CD14-positive monocyte (primary cell): Measurements from ENCODE around the gene PDE4B. TPM values are rescaled to one million over a fixed set of nuclear protein-coding genes. Genes with fewer than 3 reads are reported as not detected.
A peak's percentile ranks its signal among the peaks of the same experiment; 100 is the strongest.

Experiments
- DNase-seq, 3 donors: peaks; one replicate each; pipeline ENCODE4 v3.0.0-alpha.2; 2011 to 2022
- H2AFZ ChIP-seq: 2 replicates; pipeline ENCODE4 v1.6.0; 2012; ENCODE audit warnings: mild to moderate bottlenecking, low read depth, low read length, inconsistent platforms; ENCODE audit not compliant: insufficient read depth, poor library complexity, severe bottlenecking
- H3K27ac ChIP-seq, 2 donors: 1 replicate in 1 of 2; 2 replicates in 1 of 2; pipeline ENCODE4 v1.5.1; 2012 to 2013; ENCODE audit warnings: low read length in 2 of 2, control low read depth in 1 of 2, inconsistent platforms in 1 of 2, low read depth in 1 of 2, mild to moderate bottlenecking in 1 of 2
- H3K27me3 ChIP-seq, 2 donors: one replicate each; pipeline versions ENCODE4 v1.6.0 to v1.6.1; 2011 to 2013; ENCODE audit warnings: low read length in 2 of 2; ENCODE audit not compliant: control insufficient read depth in 2 of 2, insufficient read depth in 2 of 2
- H3K36me3 ChIP-seq, 2 donors: replicated peaks in 1 of 2; 1 replicate in 1 of 2; 2 replicates in 1 of 2; pipeline versions ENCODE4 v1.5.1 to v1.6.1; 2012 to 2013; ENCODE audit warnings: low read length in 2 of 2, control low read depth in 1 of 2, inconsistent platforms in 1 of 2, mild to moderate bottlenecking in 1 of 2; ENCODE audit not compliant: insufficient read depth in 2 of 2, control insufficient read depth in 1 of 2
- H3K4me1 ChIP-seq, 2 donors: 1 replicate in 1 of 2; 2 replicates in 1 of 2; pipeline versions ENCODE4 v1.5.1 to v1.6.1; 2012 to 2013; ENCODE audit warnings: low read length in 2 of 2, control low read depth in 1 of 2, inconsistent platforms in 1 of 2, mild to moderate bottlenecking in 1 of 2, moderate library complexity in 1 of 2; ENCODE audit not compliant: insufficient read depth in 2 of 2, control insufficient read depth in 1 of 2
- H3K4me2 ChIP-seq: replicated peaks from 2 replicates; pipeline ENCODE3; 2012; ENCODE audit warnings: low read length, moderate library complexity, mild to moderate bottlenecking; ENCODE audit not compliant: poor library complexity, severe bottlenecking; ENCODE audit errors: extremely low read depth
- H3K4me3 ChIP-seq, 3 experiments: fragments of 200-600 bp in 1 of 3; sonication (generic) in 1 of 3; replicated peaks in 1 of 3; 1 replicate in 2 of 3; 2 replicates in 1 of 3; pipeline ENCODE4 v1.5.1; 2011 to 2013; ENCODE audit warnings: low read length in 3 of 3, mild to moderate bottlenecking in 3 of 3, control low read depth in 2 of 3, low read depth in 2 of 3, inconsistent platforms in 1 of 3, moderate library complexity in 1 of 3
- H3K79me2 ChIP-seq: 2 replicates; pipeline ENCODE4 v1.6.0; 2012; ENCODE audit warnings: mild to moderate bottlenecking, control low read depth, inconsistent platforms, low read length, moderate library complexity; ENCODE audit not compliant: insufficient read depth
- H3K9ac ChIP-seq: 2 replicates; pipeline ENCODE4 v1.6.0; 2017; ENCODE audit warnings: low read length, mild to moderate bottlenecking; ENCODE audit not compliant: insufficient read depth, poor library complexity, severe bottlenecking
- H3K9me3 ChIP-seq, 2 donors: replicated peaks in 1 of 2; 1 replicate in 1 of 2; 2 replicates in 1 of 2; pipeline versions ENCODE4 v1.5.1 to v1.6.1; 2012 to 2013; ENCODE audit warnings: low read length in 2 of 2, control low read depth in 1 of 2; ENCODE audit not compliant: control insufficient read depth in 1 of 2, insufficient read depth in 1 of 2
- H4K20me1 ChIP-seq: 2 replicates; pipeline ENCODE4 v1.6.0; 2012; ENCODE audit warnings: mild to moderate bottlenecking, low read length, control low read depth, moderate library complexity; ENCODE audit not compliant: insufficient read depth
- H3K27ac Mint-ChIP-seq, 7 donors: one replicate each; pipeline ENCODE4 v1.8.0; 2020; ENCODE audit warnings: mild to moderate bottlenecking in 7 of 7, mixed read lengths in 7 of 7, moderate library complexity in 6 of 7, inconsistent platforms in 2 of 7
- H3K27me3 Mint-ChIP-seq, 3 donors: one replicate each; pipeline ENCODE4 v1.8.0; 2021 to 2022; ENCODE audit warnings: low read depth in 3 of 3, mild to moderate bottlenecking in 3 of 3, mixed read lengths in 3 of 3, moderate library complexity in 3 of 3, inconsistent platforms in 1 of 3
- H3K36me3 Mint-ChIP-seq, 2 donors: one replicate each; pipeline ENCODE4 v1.8.0; 2020; ENCODE audit warnings: mixed read lengths in 2 of 2, inconsistent platforms in 1 of 2, mild to moderate bottlenecking in 1 of 2
- H3K4me1 Mint-ChIP-seq: one replicate; pipeline ENCODE4 v1.8.0; 2020; ENCODE audit warnings: mild to moderate bottlenecking, mixed read lengths
- H3K4me3 Mint-ChIP-seq, 2 donors: one replicate each; pipeline ENCODE4 v1.8.0; 2020; ENCODE audit warnings: mild to moderate bottlenecking in 2 of 2, mixed read lengths in 2 of 2, moderate library complexity in 1 of 2
- H3K9me3 Mint-ChIP-seq, 7 donors: one replicate each; pipeline ENCODE4 v1.8.0; 2020 to 2022; ENCODE audit warnings: mixed read lengths in 7 of 7, mild to moderate bottlenecking in 6 of 7, moderate library complexity in 6 of 7, inconsistent platforms in 2 of 7
- CTCF ChIP-seq: fragments of 200-600 bp; IDR thresholded peaks from one replicate; pipeline ENCODE4 v1.8.0; 2022; ENCODE audit warnings: antibody characterized with exemption, mild to moderate bottlenecking
- WGBS: methylation state at CpG from one replicate; pipeline ENCODE4 v1.1.5; 2013; ENCODE audit warnings: missing lambda C conversion rate; ENCODE audit not compliant: insufficient coverage; 5-methylcytosine and 5-hydroxymethylcytosine counted together
- intact Hi-C, 2 donors: fragments of 100-400 bp; cut with micrococcal nuclease; formaldehyde crosslinking; loops; one replicate each; pipeline versions ENCODE4 v1.15.0 to v1.15.1; 2023
- polyA plus RNA-seq, 3 donors: library from polyadenylated mRNA; depleted of rRNA in 1 of 3; unstranded in 2 of 3; stranded (reverse) in 1 of 3; fragments of 300-500 nt in 2 of 3; fragments of >200 nt in 1 of 3; fragmentation: Illumina TruSeq in 2 of 3; gene quantifications; 1 replicate in 2 of 3; 2 replicates in 1 of 3; pipeline ENCODE4 v1.2.3, GENCODE V29; 2012 to 2021

The PDE4B gene
- polyA plus RNA-seq, 3 donors, result 17.2 to 52.8 (median 25.2) TPM

- no peak overlapping the region for H3K9ac ChIP-seq
- H3K4me1 ChIP-seq, result peaks cover 16 to 27% of the 10 kb centered on the region in 2 donors
- Mint-ChIP-seq H3K4me3 (no peak overlapping the region), H3K9me3 (no peaks in the 10 kb centered on the region), H3K27ac (no peak overlapping the region), H3K4me1 (peaks cover 25% of the 10 kb centered on the region), H3K36me3 (no peaks in the 10 kb centered on the region), H3K27me3 (no peaks in the 10 kb centered on the region)
- no peak overlapping the region for H2AFZ ChIP-seq
- no peak overlapping the region for H3K4me2 ChIP-seq
- H4K20me1 ChIP-seq, result no peaks in the 10 kb centered on the region
- no peaks in the 10 kb centered on the region for H3K79me2 ChIP-seq
- 100% methylated on average over 1 of the region's 1 CpG for WGBS
- intact Hi-C loops, result no loop called here
- H3K36me3 ChIP-seq, result no peaks in the 10 kb centered on the region
- H3K27me3 ChIP-seq, result no peaks in the 10 kb centered on the region
- H3K27ac ChIP-seq, result no peak overlapping the region
- TF ChIP-seq CTCF, result no peak
- H3K9me3 ChIP-seq, result no peaks in the 10 kb centered on the region
- DNase-seq, result no peak
- no peak overlapping the region for H3K4me3 ChIP-seq
Measured at GRCh38 chr1:66248257-66248656, 455.6 kb downstream of the PDE4B start.

- Mint-ChIP-seq H3K9me3 (no peaks in the 10 kb centered on the region), H3K27ac (peak overlapping the region in 1 of 7 donors; percentile 62)
Measured at GRCh38 chr1:66248746-66249145, 456.1 kb downstream of the PDE4B start.

More at GRCh38 chr1:66248746-66249145, 456.1 kb downstream of the PDE4B start:
- no peak overlapping the region for H3K4me3 Mint-ChIP-seq
- no peaks in the 10 kb centered on the region for H3K36me3 Mint-ChIP-seq
- Histone ChIP-seq H3K27me3 (no peaks in the 10 kb centered on the region), H3K9ac (no peak overlapping the region), H3K36me3 (no peaks in the 10 kb centered on the region), H3K4me3 (no peak overlapping the region), H2AFZ (no peak overlapping the region), H3K9me3 (no peaks in the 10 kb centered on the region), H3K4me2 (no peak overlapping the region), H3K4me1 (peaks cover 16 to 27% of the 10 kb centered on the region in 2 donors), H3K79me2 (no peaks in the 10 kb centered on the region), H4K20me1 (no peaks in the 10 kb centered on the region), H3K27ac (no peak overlapping the region)
- peaks cover 25% of the 10 kb centered on the region for H3K4me1 Mint-ChIP-seq
- WGBS, result no CpG with 5 or more reads among the region's 1 CpG
- TF ChIP-seq CTCF, result no peak
- no peaks in the 10 kb centered on the region for H3K27me3 Mint-ChIP-seq
- intact Hi-C loops, result no loop called here
- DNase-seq, result peak in 1 of 3 donors; percentile 69
